ENCODE measurements around the gene FNIP1.

DNA sequence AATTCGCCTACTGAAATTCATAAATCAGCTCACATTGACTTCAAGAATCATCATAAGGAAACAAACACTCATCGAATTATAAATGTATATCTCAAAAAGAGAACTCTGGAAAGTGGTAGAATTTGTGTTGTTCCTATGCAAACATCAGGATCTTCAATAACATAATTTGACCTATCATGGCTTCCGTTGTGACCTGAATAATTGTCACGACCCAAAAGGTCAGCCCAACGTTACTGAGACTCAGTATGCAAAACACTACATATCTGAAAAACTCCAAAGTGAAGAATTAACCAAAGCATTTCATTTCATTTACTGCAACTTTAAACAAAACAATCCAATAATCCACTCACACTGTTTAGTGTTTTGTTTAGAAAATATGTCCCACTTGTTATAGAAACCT lies 163.0 kb downstream of the FNIP1 start:
- TF ChIP-seq, protein P1, sequence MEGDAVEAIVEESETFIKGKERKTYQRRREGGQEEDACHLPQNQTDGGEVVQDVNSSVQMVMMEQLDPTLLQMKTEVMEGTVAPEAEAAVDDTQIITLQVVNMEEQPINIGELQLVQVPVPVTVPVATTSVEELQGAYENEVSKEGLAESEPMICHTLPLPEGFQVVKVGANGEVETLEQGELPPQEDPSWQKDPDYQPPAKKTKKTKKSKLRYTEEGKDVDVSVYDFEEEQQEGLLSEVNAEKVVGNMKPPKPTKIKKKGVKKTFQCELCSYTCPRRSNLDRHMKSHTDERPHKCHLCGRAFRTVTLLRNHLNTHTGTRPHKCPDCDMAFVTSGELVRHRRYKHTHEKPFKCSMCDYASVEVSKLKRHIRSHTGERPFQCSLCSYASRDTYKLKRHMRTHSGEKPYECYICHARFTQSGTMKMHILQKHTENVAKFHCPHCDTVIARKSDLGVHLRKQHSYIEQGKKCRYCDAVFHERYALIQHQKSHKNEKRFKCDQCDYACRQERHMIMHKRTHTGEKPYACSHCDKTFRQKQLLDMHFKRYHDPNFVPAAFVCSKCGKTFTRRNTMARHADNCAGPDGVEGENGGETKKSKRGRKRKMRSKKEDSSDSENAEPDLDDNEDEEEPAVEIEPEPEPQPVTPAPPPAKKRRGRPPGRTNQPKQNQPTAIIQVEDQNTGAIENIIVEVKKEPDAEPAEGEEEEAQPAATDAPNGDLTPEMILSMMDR (IDR thresholded peaks at IDR 0.05), result no peak
- TF ChIP-seq POLR2A (IDR thresholded peaks at IDR 0.05), result no peak
- no peak for TF ChIP-seq EP300 (IDR thresholded peaks at IDR 0.05)

All from tibial nerve (tissue), 4 donors.